MCF 10A (cell line): ENCODE results near the gene TUBA8. TPM values are rescaled to one million over a fixed set of nuclear protein-coding genes. Genes with fewer than 3 reads are reported as not detected.

Experiments used
- BruUV-seq: library from RNA; stranded (reverse); fragments of 400-500 nt; replicated peaks from 2 replicates; lab custom pipeline; 2021; lab: Mats Ljungman, UMichigan
- CTCF ChIA-PET: fragments of 300-600 bp; sonication (Branson Sonifier 250); formaldehyde crosslinking; extraction: SDS; loops from one replicate; lab custom pipeline; 2021; ENCODE audit warnings: antibody characterized with exemption, inconsistent platforms; lab: Yijun Ruan, JAX
- POLR2A ChIA-PET: fragments of 300-600, 350-650 bp; sonication (Branson Sonifier 250); formaldehyde crosslinking; extraction: SDS; loops from one replicate; lab custom pipeline; 2020; ENCODE audit warnings: antibody characterized with exemption, inconsistent platforms; lab: Yijun Ruan, JAX
- DNase-seq: peaks from one replicate; pipeline ENCODE4 v3.0.0-alpha.2; 2018; ENCODE audit not compliant: unreplicated experiment
- H3K27ac Mint-ChIP-seq: one replicate; pipeline ENCODE4 v1.8.0; 2022; ENCODE audit warnings: mild to moderate bottlenecking, low read depth, mixed read lengths; ENCODE audit not compliant: unreplicated experiment
- H3K27me3 Mint-ChIP-seq: one replicate; pipeline ENCODE4 v1.8.0; 2022; ENCODE audit warnings: mixed read lengths; ENCODE audit not compliant: insufficient read depth, unreplicated experiment
- H3K36me3 Mint-ChIP-seq: one replicate; pipeline ENCODE4 v1.8.0; 2022; ENCODE audit warnings: mild to moderate bottlenecking, moderate library complexity, mixed read lengths; ENCODE audit not compliant: insufficient read depth, unreplicated experiment
- H3K4me1 Mint-ChIP-seq: one replicate; pipeline ENCODE4 v1.8.0; 2022; ENCODE audit warnings: mixed read lengths; ENCODE audit not compliant: insufficient read depth, unreplicated experiment
- H3K4me3 Mint-ChIP-seq: one replicate; pipeline ENCODE4 v1.8.0; 2022; ENCODE audit warnings: mild to moderate bottlenecking, moderate library complexity, mixed read lengths; ENCODE audit not compliant: unreplicated experiment
- H3K9me3 Mint-ChIP-seq: one replicate; pipeline ENCODE4 v1.8.0; 2022; ENCODE audit warnings: mixed read lengths; ENCODE audit not compliant: unreplicated experiment
- intact Hi-C: fragments of 100-400 bp; cut with micrococcal nuclease; formaldehyde crosslinking; loops from 2 replicates; pipeline ENCODE4 v1.14.1; 2022
- total RNA-seq: library from RNA; stranded (reverse); gene quantifications from 2 replicates; pipeline ENCODE4 v1.2.3, GENCODE V29; 2022
- TF ChIP-seq, protein P1 (sequence below): fragments of 200-600 bp; IDR thresholded peaks from one replicate; pipeline ENCODE4 v1.8.0; 2022; ENCODE audit warnings: antibody characterized with exemption, mild to moderate bottlenecking; ENCODE audit not compliant: unreplicated experiment

The TUBA8 gene
- total RNA-seq, 1 experiment from 2014 or later: not detected

- Mint-ChIP-seq H3K27me3 (no peaks in the 10 kb centered on the region), H3K4me3 (no peak overlapping the region), H3K4me1 (peaks cover 14% of the 10 kb centered on the region), H3K36me3 (peaks cover 16% of the 10 kb centered on the region), H3K9me3 (no peaks in the 10 kb centered on the region), H3K27ac (no peak overlapping the region)
- no TSS peak for BruUV-seq
- intact Hi-C loops: no loop called here
- no peak for DNase-seq
- TF ChIP-seq, protein P1, sequence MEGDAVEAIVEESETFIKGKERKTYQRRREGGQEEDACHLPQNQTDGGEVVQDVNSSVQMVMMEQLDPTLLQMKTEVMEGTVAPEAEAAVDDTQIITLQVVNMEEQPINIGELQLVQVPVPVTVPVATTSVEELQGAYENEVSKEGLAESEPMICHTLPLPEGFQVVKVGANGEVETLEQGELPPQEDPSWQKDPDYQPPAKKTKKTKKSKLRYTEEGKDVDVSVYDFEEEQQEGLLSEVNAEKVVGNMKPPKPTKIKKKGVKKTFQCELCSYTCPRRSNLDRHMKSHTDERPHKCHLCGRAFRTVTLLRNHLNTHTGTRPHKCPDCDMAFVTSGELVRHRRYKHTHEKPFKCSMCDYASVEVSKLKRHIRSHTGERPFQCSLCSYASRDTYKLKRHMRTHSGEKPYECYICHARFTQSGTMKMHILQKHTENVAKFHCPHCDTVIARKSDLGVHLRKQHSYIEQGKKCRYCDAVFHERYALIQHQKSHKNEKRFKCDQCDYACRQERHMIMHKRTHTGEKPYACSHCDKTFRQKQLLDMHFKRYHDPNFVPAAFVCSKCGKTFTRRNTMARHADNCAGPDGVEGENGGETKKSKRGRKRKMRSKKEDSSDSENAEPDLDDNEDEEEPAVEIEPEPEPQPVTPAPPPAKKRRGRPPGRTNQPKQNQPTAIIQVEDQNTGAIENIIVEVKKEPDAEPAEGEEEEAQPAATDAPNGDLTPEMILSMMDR: no peak
- POLR2A ChIA-PET: interaction anchor here (0.5 kb wide), 1 partner anchor 18 kb away, joined by 3 read pairs; the partner anchor contains the start of gene PEX26
- CTCF ChIA-PET: interaction anchor here (0.6 to 1.3 kb wide), 5 partner anchors 17 to 265 kb away, joined by 3 to 6 read pairs (median 4); no protein-coding TSS in a partner anchor
Measured at GRCh38 chr22:18095101-18095805, 15.4 kb upstream of the TUBA8 start.

DNA sequence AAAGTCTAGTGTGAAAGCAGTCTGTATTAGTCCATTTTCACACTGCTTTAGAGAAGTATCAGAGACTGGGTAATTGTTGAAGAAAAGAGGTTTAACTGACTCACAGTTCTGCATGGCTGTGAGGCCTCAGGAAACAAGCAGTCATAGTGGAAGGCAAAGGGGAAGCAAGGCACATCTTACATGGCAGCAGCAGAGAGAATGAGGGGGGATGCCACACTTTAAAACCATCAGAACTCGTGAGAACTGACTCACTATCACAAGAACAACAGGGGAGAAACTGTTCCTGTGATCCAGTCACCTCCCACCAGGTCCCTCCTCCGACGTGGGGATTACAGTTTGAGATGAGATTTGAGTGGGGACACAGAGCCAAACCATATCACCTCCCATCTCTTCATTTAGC is 13.8 kb upstream of the TUBA8 start:
- no peak overlapping the region for H3K27ac Mint-ChIP-seq
- no TSS peak for BruUV-seq
- DNase-seq: no peak
- intact Hi-C loops: no loop called here
- TF ChIP-seq, protein P1: no peak
- CTCF ChIA-PET: no interaction called here
- no peak overlapping the region for H3K4me3 Mint-ChIP-seq
- no peaks in the 10 kb centered on the region for H3K9me3 Mint-ChIP-seq
- peaks cover 11% of the 10 kb centered on the region for H3K36me3 Mint-ChIP-seq
- POLR2A ChIA-PET: no interaction called here
- H3K4me1 Mint-ChIP-seq: peaks cover 6% of the 10 kb centered on the region
- no peaks in the 10 kb centered on the region for H3K27me3 Mint-ChIP-seq

DNA sequence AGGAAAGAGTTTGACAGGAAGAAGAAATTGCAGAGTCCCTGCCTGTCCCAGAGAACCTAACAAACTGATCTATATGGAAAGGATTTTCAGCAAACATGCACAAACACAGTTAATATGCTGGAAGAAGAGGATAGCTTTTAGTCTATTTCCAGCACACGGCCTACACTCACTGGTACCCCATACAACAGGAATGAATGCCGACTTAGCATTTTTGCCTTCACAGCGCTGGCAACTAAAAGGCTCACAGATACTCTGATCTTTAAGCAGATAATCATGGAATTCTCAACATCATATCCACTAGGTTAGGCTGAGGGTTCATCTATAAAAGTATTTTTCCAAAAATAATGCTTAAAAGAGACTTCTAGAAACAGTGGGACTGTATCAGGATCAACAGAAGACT is 9.8 kb upstream of the TUBA8 start:
- H3K4me1 Mint-ChIP-seq: no peaks in the 10 kb centered on the region
- ChIA-PET POLR2A (interaction anchor here (1.0 to 1.2 kb wide), 2 partner anchors 378 to 386 kb away, joined by 3 read pairs; no protein-coding TSS in a partner anchor), CTCF (interaction anchor here (0.8 to 1.0 kb wide), 3 partner anchors 20 to 358 kb away, joined by 3 to 4 read pairs (median 3); no protein-coding TSS in a partner anchor)
- BruUV-seq: no TSS peak
- H3K9me3 Mint-ChIP-seq: no peaks in the 10 kb centered on the region
- TF ChIP-seq, protein P1: no peak
- no peak overlapping the region for H3K27ac Mint-ChIP-seq
- intact Hi-C loops: no loop called here
- H3K36me3 Mint-ChIP-seq: peaks cover 7% of the 10 kb centered on the region
- no peak overlapping the region for H3K4me3 Mint-ChIP-seq
- H3K27me3 Mint-ChIP-seq: no peaks in the 10 kb centered on the region
- no peak for DNase-seq

GRCh38 chr22:18101536-18101935 is 9.1 kb upstream of the TUBA8 start:
- Mint-ChIP-seq H3K4me1 (no peaks in the 10 kb centered on the region), H3K27me3 (no peaks in the 10 kb centered on the region), H3K9me3 (no peaks in the 10 kb centered on the region), H3K4me3 (no peak overlapping the region), H3K36me3 (peaks cover 15% of the 10 kb centered on the region), H3K27ac (no peak overlapping the region)
- ChIA-PET CTCF (interaction anchor here (0.8 kb wide), 1 partner anchor 358 kb away, joined by 3 read pairs; no protein-coding TSS in a partner anchor), POLR2A (interaction anchor here (1.1 to 1.2 kb wide), 2 partner anchors 13 to 379 kb away, joined by 3 read pairs; no protein-coding TSS in a partner anchor)
- TF ChIP-seq, protein P1: no peak
- BruUV-seq: no TSS peak
- DNase-seq: no peak
- intact Hi-C loops: no loop called here
